ENCODE results near the gene PROZ. TPM values are rescaled to one million over a fixed set of nuclear protein-coding genes. Genes with fewer than 3 reads are reported as not detected.

The PROZ gene, protein sequence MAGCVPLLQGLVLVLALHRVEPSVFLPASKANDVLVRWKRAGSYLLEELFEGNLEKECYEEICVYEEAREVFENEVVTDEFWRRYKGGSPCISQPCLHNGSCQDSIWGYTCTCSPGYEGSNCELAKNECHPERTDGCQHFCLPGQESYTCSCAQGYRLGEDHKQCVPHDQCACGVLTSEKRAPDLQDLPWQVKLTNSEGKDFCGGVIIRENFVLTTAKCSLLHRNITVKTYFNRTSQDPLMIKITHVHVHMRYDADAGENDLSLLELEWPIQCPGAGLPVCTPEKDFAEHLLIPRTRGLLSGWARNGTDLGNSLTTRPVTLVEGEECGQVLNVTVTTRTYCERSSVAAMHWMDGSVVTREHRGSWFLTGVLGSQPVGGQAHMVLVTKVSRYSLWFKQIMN
- not detected in 2 replicates for total RNA-seq

GRCh38 chr13:113157929-113158747, at the start of gene PROZ:
PROZ (plus strand) TSS chr13:113158648; CDS start chr13:113158661, 13 bp downstream.

GRCh38 chr13:113122550-113123225, 35.8 kb upstream of the PROZ start, which contains the start of gene F10:
F10 (plus strand) TSS chr13:113122799; CDS start chr13:113122856, 57 bp downstream.

GRCh38 chr13:113208421-113209335, 50.2 kb downstream of the PROZ start, which contains the start of gene PCID2:
PCID2 (minus strand) TSS chr13:113208669; CDS start chr13:113208634, 35 bp downstream.

GRCh38 chr13:113209336-113209758, 50.9 kb downstream of the PROZ start, which contains the start of gene CUL4A:
CUL4A (plus strand) TSS chr13:113209613; CDS start chr13:113209628, 15 bp downstream.

Other genes with a start within 250 kb of the PROZ start
- gene MCF2L, start 189.4 kb upstream of the PROZ start, total RNA-seq: 1.7 TPM in 1 of 2 replicates, not detected in the other
- gene F7, start 52.9 kb upstream of the PROZ start, total RNA-seq: not detected in 2 replicates
- gene F10, start 35.8 kb upstream of the PROZ start, total RNA-seq: 0.21 TPM in 1 of 2 replicates, not detected in the other
- gene PCID2, start 50.0 kb downstream of the PROZ start, total RNA-seq: 35.1 and 38.9 TPM in 2 replicates
- gene CUL4A, start 51.0 kb downstream of the PROZ start, total RNA-seq: 58.1 and 108 TPM in 2 replicates
- 152 and 184 TPM in 2 replicates for gene LAMP1, start 138.6 kb downstream of the PROZ start, total RNA-seq
- gene GRTP1, start 205.5 kb downstream of the PROZ start, total RNA-seq: 8.2 and 15.8 TPM in 2 replicates